ENCODE data around the gene GPR39. TPM values are rescaled to one million over a fixed set of nuclear protein-coding genes. Genes with fewer than 3 reads are reported as not detected.

Gene GPR39
- total RNA-seq, 1 donor: 3.6 TPM

GRCh38 chr2:132595693-132596092, 179.1 kb downstream of the GPR39 start:
- Histone ChIP-seq H4K20me1 (ENCODE audit: insufficient read depth, low read length) (no peaks in the 10 kb centered on the region), H2AFZ (ENCODE audit: low read length) (no peak overlapping the region), H3K4me3 (ENCODE audit: insufficient read depth, low read length) (no peak overlapping the region), H3K9me3 (ENCODE audit: low read depth, low read length) (no peaks in the 10 kb centered on the region), H3K4me1 (ENCODE audit: insufficient read depth, low read length) (no peaks in the 10 kb centered on the region), H3K27ac (ENCODE audit: low read depth, low read length) (no peak overlapping the region), H3K79me2 (ENCODE audit: insufficient read depth, low read length) (no peaks in the 10 kb centered on the region), H3K36me3 (ENCODE audit: insufficient read depth, low read length) (no peaks in the 10 kb centered on the region), H3K4me2 (ENCODE audit: insufficient read depth, low read length) (no peak overlapping the region), H3K27me3 (ENCODE audit: insufficient read depth, low read length) (no peaks in the 10 kb centered on the region)
- no peak for TF ChIP-seq CTCF (IDR thresholded peaks at IDR 0.05; ENCODE audit: extremely low read depth, low read depth, low read length)
- no peak for DNase-seq (ENCODE audit: insufficient read length, low spot score, missing footprints)

GRCh38 chr2:132597166-132597565, 180.6 kb downstream of the GPR39 start:
- Histone ChIP-seq H3K36me3 (ENCODE audit: insufficient read depth, low read length) (no peaks in the 10 kb centered on the region), H3K79me2 (ENCODE audit: insufficient read depth, low read length) (no peaks in the 10 kb centered on the region), H3K27ac (ENCODE audit: low read depth, low read length) (no peak overlapping the region), H3K4me2 (ENCODE audit: insufficient read depth, low read length) (no peak overlapping the region), H4K20me1 (ENCODE audit: insufficient read depth, low read length) (no peaks in the 10 kb centered on the region), H3K4me3 (ENCODE audit: insufficient read depth, low read length) (no peak overlapping the region), H2AFZ (ENCODE audit: low read length) (no peak overlapping the region), H3K4me1 (ENCODE audit: insufficient read depth, low read length) (no peaks in the 10 kb centered on the region), H3K9me3 (ENCODE audit: low read depth, low read length) (no peaks in the 10 kb centered on the region), H3K27me3 (ENCODE audit: insufficient read depth, low read length) (no peaks in the 10 kb centered on the region)
- TF ChIP-seq CTCF (IDR thresholded peaks at IDR 0.05; ENCODE audit: extremely low read depth, low read depth, low read length): no peak
- DNase-seq (ENCODE audit: insufficient read length, low spot score, missing footprints): no peak

- Histone ChIP-seq H3K9me3 (ENCODE audit: low read depth, low read length) (no peaks in the 10 kb centered on the region), H3K4me3 (ENCODE audit: insufficient read depth, low read length) (no peak overlapping the region), H3K27ac (ENCODE audit: low read depth, low read length) (no peak overlapping the region), H4K20me1 (ENCODE audit: insufficient read depth, low read length) (no peaks in the 10 kb centered on the region), H3K36me3 (ENCODE audit: insufficient read depth, low read length) (no peaks in the 10 kb centered on the region), H3K4me2 (ENCODE audit: insufficient read depth, low read length) (no peak overlapping the region), H2AFZ (ENCODE audit: low read length) (no peak overlapping the region), H3K27me3 (ENCODE audit: insufficient read depth, low read length) (no peaks in the 10 kb centered on the region), H3K4me1 (ENCODE audit: insufficient read depth, low read length) (no peaks in the 10 kb centered on the region), H3K79me2 (ENCODE audit: insufficient read depth, low read length) (no peaks in the 10 kb centered on the region)
- TF ChIP-seq CTCF (IDR thresholded peaks at IDR 0.05; ENCODE audit: extremely low read depth, low read depth, low read length): no peak
- no peak for DNase-seq (ENCODE audit: insufficient read length, low spot score, missing footprints)
Measured at GRCh38 chr2:132597831-132598230, 181.2 kb downstream of the GPR39 start.

GRCh38 chr2:132598536-132598935, 181.9 kb downstream of the GPR39 start:
- Histone ChIP-seq H4K20me1 (ENCODE audit: insufficient read depth, low read length) (no peaks in the 10 kb centered on the region), H3K4me2 (ENCODE audit: insufficient read depth, low read length) (no peak overlapping the region), H3K4me1 (ENCODE audit: insufficient read depth, low read length) (no peaks in the 10 kb centered on the region), H3K4me3 (ENCODE audit: insufficient read depth, low read length) (no peak overlapping the region), H3K36me3 (ENCODE audit: insufficient read depth, low read length) (no peaks in the 10 kb centered on the region), H2AFZ (ENCODE audit: low read length) (no peak overlapping the region), H3K9me3 (ENCODE audit: low read depth, low read length) (no peaks in the 10 kb centered on the region), H3K27me3 (ENCODE audit: insufficient read depth, low read length) (no peaks in the 10 kb centered on the region), H3K79me2 (ENCODE audit: insufficient read depth, low read length) (no peaks in the 10 kb centered on the region), H3K27ac (ENCODE audit: low read depth, low read length) (no peak overlapping the region)
- no peak for TF ChIP-seq CTCF (IDR thresholded peaks at IDR 0.05; ENCODE audit: extremely low read depth, low read depth, low read length)
- DNase-seq (ENCODE audit: insufficient read length, low spot score, missing footprints): no peak
